Neural cell (in vitro differentiated cells): ENCODE results near the gene HDAC4. TPM values are rescaled to one million over a fixed set of nuclear protein-coding genes. Genes with fewer than 3 reads are reported as not detected.

ENCODE experiments used
- H2AFZ ChIP-seq: fragments of 200-600, 300-800 bp; sonication (generic), shearing (Covaris generic); 2 replicates; pipeline ENCODE4 v1.6.0; 2014; ENCODE audit warnings: low read depth, mild to moderate bottlenecking, antibody characterized with exemption, low read length, moderate library complexity
- H3F3A ChIP-seq: fragments of 200-600 bp; shearing (Covaris generic); 2 replicates; pipeline ENCODE4 v1.6.1; 2016; ENCODE audit warnings: mild to moderate bottlenecking, moderate library complexity, mixed read lengths, antibody characterized with exemption, low read length; ENCODE audit not compliant: insufficient read depth, poor library complexity, severe bottlenecking
- H3K27ac ChIP-seq: fragments of 200-600, 300-800 bp; sonication (generic), shearing (Covaris generic); 2 replicates; pipeline ENCODE4 v1.5.1; 2014; ENCODE audit warnings: mild to moderate bottlenecking, low read length, moderate library complexity
- H3K27me3 ChIP-seq: fragments of 300-800, 200-600 bp; sonication (generic), shearing (Covaris generic); 2 replicates; pipeline ENCODE4 v1.6.0; 2014; ENCODE audit warnings: mild to moderate bottlenecking, low read depth, low read length, moderate library complexity; ENCODE audit not compliant: insufficient read depth
- H3K36me3 ChIP-seq: fragments of 300-800, 200-600 bp; sonication (generic), shearing (Covaris generic); 2 replicates; pipeline ENCODE4 v1.5.1; 2014; ENCODE audit warnings: mild to moderate bottlenecking, antibody characterized with exemption, low read length, moderate library complexity; ENCODE audit not compliant: insufficient read depth
- H3K4me2 ChIP-seq: fragments of 300-800, 200-600 bp; sonication (generic), shearing (Covaris generic); 2 replicates; pipeline ENCODE4 v1.6.0; 2014; ENCODE audit warnings: mild to moderate bottlenecking, low read length
- H3K4me3 ChIP-seq: fragments of 300-800, 200-600 bp; sonication (generic), shearing (Covaris generic); 2 replicates; pipeline ENCODE4 v1.5.1; 2014; ENCODE audit warnings: mild to moderate bottlenecking, low read length, moderate library complexity
- H3K79me2 ChIP-seq: fragments of 200-600 bp; shearing (Covaris generic); replicated peaks from 2 replicates; pipeline ENCODE4 v1.6.0; 2014; ENCODE audit warnings: mild to moderate bottlenecking, low read length, moderate library complexity; ENCODE audit not compliant: insufficient read depth
- H3K9ac ChIP-seq: fragments of 300-800, 200-600 bp; sonication (generic), shearing (Covaris generic); 2 replicates; pipeline ENCODE4 v1.6.1; 2016; ENCODE audit warnings: mild to moderate bottlenecking, low read length, mixed read lengths
- H3K9me2 ChIP-seq: fragments of 200-600 bp; shearing (Covaris generic); 2 replicates; pipeline ENCODE4 v1.6.1; 2016; ENCODE audit warnings: mild to moderate bottlenecking, low read length, mixed read lengths; ENCODE audit not compliant: insufficient read depth
- H3K9me3 ChIP-seq: fragments of 200-600, 300-800 bp; sonication (generic), shearing (Covaris generic); 2 replicates; pipeline ENCODE4 v1.6.1; 2016; ENCODE audit warnings: mild to moderate bottlenecking, mixed run types, low read length, moderate library complexity, mixed read lengths
- H4K20me1 ChIP-seq: fragments of 200-600 bp; shearing (Covaris generic); 2 replicates; pipeline ENCODE4 v1.6.1; 2016; ENCODE audit warnings: mild to moderate bottlenecking, mixed run types; ENCODE audit not compliant: insufficient read depth
- CTCF ChIP-seq: fragments of 450-650 bp; IDR thresholded peaks from 2 replicates; pipeline ENCODE4 v1.5.1; 2014; ENCODE audit warnings: antibody characterized with exemption, mild to moderate bottlenecking, moderate library complexity; ENCODE audit not compliant: poor library complexity, severe bottlenecking
- EP300 ChIP-seq: fragments of 450-650 bp; conservative IDR thresholded peaks from 2 replicates; pipeline ENCODE4 v1.6.1; 2014; ENCODE audit warnings: antibody characterized with exemption, mild to moderate bottlenecking, moderate library complexity; ENCODE audit not compliant: poor library complexity, severe bottlenecking
- EZH2 ChIP-seq: fragments of 200-600, 300-800 bp; shearing (Covaris generic), sonication (generic); IDR thresholded peaks from 2 replicates; pipeline ENCODE4 v1.6.1; 2014; ENCODE audit warnings: antibody characterized with exemption, low read length, borderline replicate concordance, mild to moderate bottlenecking; ENCODE audit not compliant: insufficient read depth, poor library complexity, severe bottlenecking
- MXI1 ChIP-seq: fragments of 450-650 bp; conservative IDR thresholded peaks from 2 replicates; pipeline ENCODE4 v1.6.1; 2014; ENCODE audit warnings: antibody characterized with exemption, mild to moderate bottlenecking; ENCODE audit not compliant: poor library complexity, severe bottlenecking
- POLR2AphosphoS5 ChIP-seq: IDR thresholded peaks from 2 replicates; pipeline ENCODE4 v1.6.1; 2012
- SMC3 ChIP-seq: fragments of 450-650 bp; conservative IDR thresholded peaks from 2 replicates; pipeline ENCODE4 v1.6.1; 2014; ENCODE audit warnings: antibody characterized with exemption, mild to moderate bottlenecking, moderate library complexity; ENCODE audit not compliant: poor library complexity
- TAF1 ChIP-seq: IDR thresholded peaks from 2 replicates; pipeline ENCODE4 v1.6.1; 2012; ENCODE audit warnings: low read depth
- polyA plus RNA-seq: library from polyadenylated mRNA; depleted of rRNA; stranded (reverse); fragments of >200 nt; gene quantifications from 2 replicates; pipeline ENCODE4 v1.2.3, GENCODE V29; 2014
- TF ChIP-seq, protein P1 (sequence below): IDR thresholded peaks from 2 replicates; pipeline ENCODE4 v1.6.1; 2012; ENCODE audit warnings: borderline replicate concordance

The HDAC4 gene
- polyA plus RNA-seq, 1 donor from 2014 or later, result 3.4 TPM

DNA sequence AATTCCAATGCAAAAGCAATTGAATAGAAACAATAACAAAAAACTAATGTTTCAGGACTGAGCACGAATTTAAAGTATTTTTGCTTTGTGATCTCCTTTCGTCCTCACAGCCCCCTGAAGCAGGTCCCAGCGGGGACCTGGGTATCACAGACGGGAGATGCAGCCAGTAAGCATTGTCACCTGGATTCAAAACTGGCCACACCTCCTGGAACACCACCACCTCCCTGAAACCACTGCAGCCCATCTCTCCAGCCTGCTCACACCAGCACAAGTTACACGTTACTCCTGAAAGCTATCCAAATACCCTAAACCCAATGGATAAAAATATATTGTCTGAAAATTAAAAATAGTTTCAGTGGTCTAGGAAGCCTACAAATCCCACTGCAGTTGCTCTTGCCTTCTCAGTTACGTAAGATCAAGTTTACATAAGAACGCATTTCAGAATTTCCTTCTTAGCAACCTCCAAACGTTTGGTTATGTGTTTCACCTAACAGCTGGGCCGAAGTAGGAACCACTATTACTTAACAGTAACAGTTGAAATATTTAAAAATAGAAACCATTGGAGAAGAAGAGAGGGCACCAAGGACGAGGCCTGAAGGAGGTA, 178.0 kb downstream of the HDAC4 start:
- no peak overlapping the region for H3K4me2 ChIP-seq
- no peaks in the 10 kb centered on the region for H3K9me2 ChIP-seq
- H3K27me3 ChIP-seq, result no peaks in the 10 kb centered on the region
- H3K4me3 ChIP-seq, result no peak overlapping the region
- no peaks in the 10 kb centered on the region for H3K9me3 ChIP-seq
- H4K20me1 ChIP-seq, result no peaks in the 10 kb centered on the region
- H3K79me2 ChIP-seq, result peaks cover 7% of the 10 kb centered on the region
- H3K9ac ChIP-seq, result no peak overlapping the region
- H3K27ac ChIP-seq, result no peak overlapping the region
- H3K36me3 ChIP-seq, result no peaks in the 10 kb centered on the region
- no peak overlapping the region for H2AFZ ChIP-seq
- no peaks in the 10 kb centered on the region for H3F3A ChIP-seq
- TF ChIP-seq POLR2AphosphoS5, result no peak

DNA sequence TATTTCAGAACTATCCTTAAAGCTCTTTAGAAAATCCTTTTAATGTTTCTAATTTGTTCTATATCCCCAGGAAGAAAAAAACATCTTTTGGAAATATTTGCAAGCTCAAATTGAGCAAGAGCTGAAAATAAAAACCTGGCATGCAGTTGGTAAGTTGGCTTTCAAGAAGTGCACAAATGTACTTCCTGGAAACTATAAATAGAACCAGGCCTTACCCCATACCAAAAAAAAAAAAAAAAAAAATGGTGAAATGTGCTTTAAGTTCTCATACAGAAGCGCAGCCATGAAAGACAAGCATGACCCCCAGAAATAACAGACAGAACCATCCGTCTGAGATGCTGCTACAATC, 178.5 kb downstream of the HDAC4 start:
- no peak overlapping the region for H3K4me3 ChIP-seq
- no peak overlapping the region for H3K27ac ChIP-seq
- no peak overlapping the region for H3K4me2 ChIP-seq
- no peaks in the 10 kb centered on the region for H3K27me3 ChIP-seq
- H3K36me3 ChIP-seq, result no peaks in the 10 kb centered on the region
- TF ChIP-seq MXI1 (no peak), EP300 (no peak), EZH2 (no peak), SMC3 (no peak), CTCF (no peak), POLR2AphosphoS5 (no peak)
- TF ChIP-seq, protein P1, sequence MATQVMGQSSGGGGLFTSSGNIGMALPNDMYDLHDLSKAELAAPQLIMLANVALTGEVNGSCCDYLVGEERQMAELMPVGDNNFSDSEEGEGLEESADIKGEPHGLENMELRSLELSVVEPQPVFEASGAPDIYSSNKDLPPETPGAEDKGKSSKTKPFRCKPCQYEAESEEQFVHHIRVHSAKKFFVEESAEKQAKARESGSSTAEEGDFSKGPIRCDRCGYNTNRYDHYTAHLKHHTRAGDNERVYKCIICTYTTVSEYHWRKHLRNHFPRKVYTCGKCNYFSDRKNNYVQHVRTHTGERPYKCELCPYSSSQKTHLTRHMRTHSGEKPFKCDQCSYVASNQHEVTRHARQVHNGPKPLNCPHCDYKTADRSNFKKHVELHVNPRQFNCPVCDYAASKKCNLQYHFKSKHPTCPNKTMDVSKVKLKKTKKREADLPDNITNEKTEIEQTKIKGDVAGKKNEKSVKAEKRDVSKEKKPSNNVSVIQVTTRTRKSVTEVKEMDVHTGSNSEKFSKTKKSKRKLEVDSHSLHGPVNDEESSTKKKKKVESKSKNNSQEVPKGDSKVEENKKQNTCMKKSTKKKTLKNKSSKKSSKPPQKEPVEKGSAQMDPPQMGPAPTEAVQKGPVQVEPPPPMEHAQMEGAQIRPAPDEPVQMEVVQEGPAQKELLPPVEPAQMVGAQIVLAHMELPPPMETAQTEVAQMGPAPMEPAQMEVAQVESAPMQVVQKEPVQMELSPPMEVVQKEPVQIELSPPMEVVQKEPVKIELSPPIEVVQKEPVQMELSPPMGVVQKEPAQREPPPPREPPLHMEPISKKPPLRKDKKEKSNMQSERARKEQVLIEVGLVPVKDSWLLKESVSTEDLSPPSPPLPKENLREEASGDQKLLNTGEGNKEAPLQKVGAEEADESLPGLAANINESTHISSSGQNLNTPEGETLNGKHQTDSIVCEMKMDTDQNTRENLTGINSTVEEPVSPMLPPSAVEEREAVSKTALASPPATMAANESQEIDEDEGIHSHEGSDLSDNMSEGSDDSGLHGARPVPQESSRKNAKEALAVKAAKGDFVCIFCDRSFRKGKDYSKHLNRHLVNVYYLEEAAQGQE, result no peak
- H3K9me2 ChIP-seq, result no peaks in the 10 kb centered on the region
- H2AFZ ChIP-seq, result no peak overlapping the region
- no peaks in the 10 kb centered on the region for H4K20me1 ChIP-seq
- H3K9me3 ChIP-seq, result no peaks in the 10 kb centered on the region
- H3K9ac ChIP-seq, result no peak overlapping the region
- H3K79me2 ChIP-seq, result peaks cover 7% of the 10 kb centered on the region
- H3F3A ChIP-seq, result no peaks in the 10 kb centered on the region

DNA sequence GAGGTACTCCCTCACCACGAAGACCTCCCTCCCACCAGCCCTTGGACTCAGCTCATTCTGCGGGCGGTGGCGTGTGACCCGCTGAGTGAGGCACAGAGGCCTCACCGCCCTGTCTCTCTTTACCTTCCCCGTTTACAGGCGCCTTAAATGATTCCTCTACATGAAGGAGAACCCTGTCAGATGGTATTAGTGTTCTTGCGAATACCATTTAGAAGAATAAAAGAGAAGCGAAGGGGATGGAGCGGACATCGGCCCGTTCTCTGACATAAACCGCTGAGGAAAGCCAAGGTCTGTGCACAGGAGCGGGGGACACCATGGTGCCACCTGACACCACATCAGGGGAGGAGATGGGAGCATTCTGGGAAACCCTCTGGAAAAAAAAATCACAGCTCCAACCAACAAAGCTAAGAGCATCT, 179.8 kb downstream of the HDAC4 start:
- Histone ChIP-seq H3K4me3 (no peak overlapping the region), H3K36me3 (no peaks in the 10 kb centered on the region), H3K27ac (no peak overlapping the region), H4K20me1 (no peaks in the 10 kb centered on the region), H3K4me2 (no peak overlapping the region), H3K9ac (no peak overlapping the region), H2AFZ (no peak overlapping the region), H3K9me3 (no peaks in the 10 kb centered on the region), H3K9me2 (no peaks in the 10 kb centered on the region), H3K27me3 (no peaks in the 10 kb centered on the region), H3K79me2 (peaks cover 7% of the 10 kb centered on the region), H3F3A (no peaks in the 10 kb centered on the region)
- TF ChIP-seq SMC3 (no peak), TAF1 (no peak)
